Measurements from ENCODE around the gene HCN1. TPM values are rescaled to one million over a fixed set of nuclear protein-coding genes. Genes with fewer than 3 reads are reported as not detected.
"Not testable (repeated sequence)": the region's sequence is repeated elsewhere in the genome, so short reads cannot be mapped to it uniquely, and the experiment has no call there.

The HCN1 gene
- total RNA-seq, 1 experiment from 2014 or later, result not detected

DNA sequence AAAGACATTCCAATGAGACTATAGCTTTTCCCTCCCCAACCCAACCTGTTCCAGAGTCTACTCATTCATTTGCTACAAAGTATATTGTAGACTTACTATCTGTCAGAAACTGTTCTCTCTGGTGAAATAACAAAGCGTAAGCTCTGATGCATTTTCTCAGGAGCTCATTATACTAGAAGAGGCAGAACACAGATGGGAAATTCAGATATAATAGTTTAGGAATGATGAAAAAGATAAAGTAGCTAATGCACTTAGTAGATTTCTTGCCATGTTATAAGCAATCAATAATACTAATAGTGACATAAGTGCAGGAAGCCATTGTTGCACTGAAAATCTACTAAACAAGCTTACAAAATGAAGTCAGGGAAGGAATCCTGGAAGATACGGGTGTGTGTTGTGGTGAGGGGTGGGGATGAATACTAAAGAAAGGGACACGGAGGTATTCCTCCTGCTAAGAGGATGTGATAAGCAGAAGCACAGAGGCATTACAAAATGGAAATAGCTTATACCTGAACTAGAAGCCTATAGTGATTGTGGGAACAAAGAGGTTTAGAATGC, 78.2 kb downstream of the HCN1 start:
- no peak for DNase-seq (ENCODE audit: low read depth)

DNA sequence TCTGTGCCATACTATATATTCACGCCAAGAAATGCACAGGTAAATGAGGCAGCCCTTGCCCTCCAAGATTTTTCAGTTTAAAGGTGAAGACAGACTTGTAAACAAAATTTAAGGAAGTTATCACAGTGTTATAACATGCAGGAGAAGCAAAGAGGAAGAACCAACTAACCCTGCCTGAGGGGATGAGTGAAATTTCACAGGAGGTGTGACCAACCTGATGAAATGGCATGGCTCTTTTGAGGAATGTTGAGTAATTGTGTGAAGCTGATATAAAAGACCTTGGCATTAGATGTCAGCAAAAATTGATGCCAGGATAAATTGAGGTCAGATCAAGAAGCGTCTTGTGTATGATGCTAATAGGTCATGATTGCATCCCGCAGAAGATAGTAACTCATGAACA, 86.5 kb downstream of the HCN1 start:
- no peak for DNase-seq (ENCODE audit: low read depth)

DNA sequence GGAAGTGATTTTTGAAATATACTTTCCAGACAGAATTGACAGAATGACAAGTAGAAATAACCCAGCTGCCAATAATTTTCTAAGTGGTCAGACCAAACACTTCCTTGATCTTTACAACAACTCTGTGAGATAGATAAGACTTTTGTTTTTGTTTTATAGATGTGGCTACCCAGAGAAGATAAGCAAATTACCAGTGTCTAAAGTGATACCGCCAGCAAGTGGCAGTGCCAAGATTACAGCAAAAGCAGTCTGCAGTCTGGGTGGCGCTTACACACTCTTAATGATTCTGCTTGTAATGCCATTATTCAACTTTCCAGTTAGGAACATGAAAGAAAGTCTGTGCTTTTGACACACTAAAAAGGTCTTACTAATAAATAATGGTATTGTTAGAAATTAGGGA, 92.1 kb downstream of the HCN1 start:
- no peak for DNase-seq (ENCODE audit: low read depth)

DNA sequence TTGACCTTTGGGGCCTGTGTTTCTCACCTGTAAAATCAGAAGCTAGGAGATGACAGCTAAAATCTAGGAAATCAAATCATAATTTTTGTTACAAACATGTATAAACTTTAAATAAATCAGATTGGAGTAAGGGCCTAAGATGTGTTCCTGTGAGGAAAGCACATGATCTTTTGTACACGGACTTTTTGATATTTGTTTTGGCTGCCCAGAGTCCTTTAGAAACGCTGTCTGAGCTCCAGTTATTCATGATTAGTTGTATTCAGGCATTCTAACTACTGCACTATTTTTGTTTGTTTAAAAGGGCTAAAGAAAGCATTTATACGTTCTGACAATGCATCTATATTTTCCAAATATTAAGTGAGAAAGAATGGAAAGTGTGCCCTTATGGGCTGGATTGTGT, 94.8 kb downstream of the HCN1 start:
- no peak for DNase-seq (ENCODE audit: low read depth)

DNA sequence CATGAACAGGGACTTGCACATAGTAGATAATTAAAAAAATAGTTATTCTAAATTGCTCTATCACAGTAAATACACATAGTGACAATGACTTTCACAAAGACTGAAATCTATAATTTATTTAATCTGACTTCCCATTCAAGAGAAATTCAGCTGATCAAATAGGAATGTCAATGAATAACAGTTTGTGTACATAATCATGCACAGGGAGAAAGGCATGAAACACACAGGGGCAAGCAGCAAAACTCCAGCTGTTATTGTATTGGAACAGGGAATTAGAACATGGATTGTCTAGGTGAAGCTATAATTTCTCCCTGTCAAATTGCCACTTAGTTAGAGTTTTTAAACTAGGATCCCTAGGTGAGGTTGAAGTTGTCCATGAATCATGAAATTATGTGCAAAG, 99.9 kb downstream of the HCN1 start:
- DNase-seq (ENCODE audit: low read depth), result no peak

DNA sequence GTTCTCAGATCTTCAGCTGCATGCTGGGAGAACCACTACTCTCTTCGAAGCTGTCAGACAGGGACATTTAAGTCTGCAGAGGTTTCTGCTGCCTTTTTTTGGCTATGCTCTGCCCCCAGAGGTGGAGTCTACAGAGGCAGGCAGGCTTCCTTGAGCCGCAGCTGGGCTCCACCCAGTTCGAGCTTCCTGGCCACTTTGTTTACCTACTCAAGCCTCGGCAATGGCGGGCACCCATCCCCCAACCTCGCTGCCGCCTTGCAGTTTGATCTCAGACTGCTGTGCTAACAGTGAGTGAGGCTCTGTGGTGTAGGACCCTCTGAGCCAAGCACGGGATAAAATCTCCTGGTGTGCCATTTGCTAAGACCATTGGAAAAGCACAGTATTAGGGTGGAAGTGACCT, 110.2 kb downstream of the HCN1 start:
- not testable (repeated sequence) for DNase-seq (ENCODE audit: low read depth)

DNA sequence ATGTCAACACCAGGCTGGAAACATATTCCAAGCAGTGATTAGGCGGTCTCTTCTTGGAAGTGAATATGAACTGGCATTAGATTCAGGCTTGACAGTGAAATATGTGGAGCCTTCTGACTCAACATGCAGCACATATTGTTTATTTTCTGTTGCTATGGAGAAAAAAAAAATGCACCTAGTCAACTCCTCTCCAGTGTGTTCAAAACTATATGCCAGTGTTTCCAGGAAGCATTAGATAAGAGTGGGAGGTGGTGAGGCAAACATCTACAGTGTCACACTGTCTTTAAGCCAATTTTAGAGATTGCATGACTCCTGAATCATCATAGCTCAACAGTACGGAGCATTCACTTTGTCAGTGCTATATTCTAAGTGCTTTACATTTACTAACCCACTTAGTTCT, 117.9 kb downstream of the HCN1 start:
- peak; percentile 37 for DNase-seq (ENCODE audit: low read depth)

DNA sequence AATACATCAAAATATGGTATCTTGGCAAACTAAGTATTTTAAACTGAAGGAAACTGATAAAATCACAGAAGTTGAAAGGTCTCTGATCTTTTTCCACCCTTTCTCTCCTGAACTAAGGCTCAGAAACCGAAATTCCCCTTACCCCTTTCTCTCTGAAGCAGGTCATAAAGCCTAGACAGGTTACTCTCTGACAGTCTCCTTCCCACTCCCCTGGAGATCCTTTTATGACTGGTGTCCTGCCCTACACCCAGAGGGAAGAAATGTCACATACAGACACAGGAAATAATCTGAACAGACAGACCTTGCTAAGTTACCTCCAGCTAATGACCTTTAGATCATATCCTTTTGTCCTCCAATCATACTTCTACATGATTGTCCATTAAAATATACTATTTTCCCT, 127.4 kb downstream of the HCN1 start:
- DNase-seq (ENCODE audit: low read depth), result no peak

DNA sequence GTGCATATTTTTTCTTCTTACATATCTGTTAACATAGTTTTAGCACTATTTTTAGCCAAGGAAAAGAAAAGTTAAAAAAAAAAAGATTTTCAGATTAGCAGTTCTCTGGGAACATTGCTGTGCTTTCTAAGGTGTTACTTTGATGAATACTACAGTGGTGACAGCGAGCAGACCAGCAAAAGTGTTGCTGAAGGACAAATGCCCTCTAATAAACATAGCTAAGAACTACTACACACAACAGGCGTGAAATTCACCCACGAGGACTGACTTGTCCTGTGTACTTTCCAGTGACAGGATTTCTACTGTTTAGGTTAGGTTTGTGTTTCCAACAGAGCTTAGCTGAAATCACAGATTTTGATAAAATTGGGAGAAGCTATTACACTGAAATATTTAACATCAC, 153.8 kb downstream of the HCN1 start:
- DNase-seq (ENCODE audit: low read depth), result no peak

DNA sequence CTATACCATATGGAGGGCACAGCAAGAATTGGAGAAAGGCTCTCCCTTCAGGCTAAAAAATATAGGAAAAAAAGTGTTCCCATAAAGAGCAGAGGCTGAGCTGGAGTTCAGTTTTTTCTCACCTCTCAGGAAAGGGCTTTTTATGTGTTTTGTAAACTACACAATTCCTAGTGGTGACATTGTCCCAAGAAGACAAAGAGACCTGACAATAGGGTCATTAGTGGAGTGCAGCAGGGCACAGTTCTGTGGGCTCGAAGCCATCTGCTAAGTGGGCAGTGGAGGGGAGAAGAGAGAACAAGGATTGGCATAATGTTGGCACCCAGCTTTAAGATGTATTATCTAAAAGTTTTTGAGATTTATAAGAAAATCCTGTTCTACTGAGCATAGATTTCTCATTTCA, 162.5 kb downstream of the HCN1 start:
- DNase-seq (ENCODE audit: low read depth), result no peak

DNA sequence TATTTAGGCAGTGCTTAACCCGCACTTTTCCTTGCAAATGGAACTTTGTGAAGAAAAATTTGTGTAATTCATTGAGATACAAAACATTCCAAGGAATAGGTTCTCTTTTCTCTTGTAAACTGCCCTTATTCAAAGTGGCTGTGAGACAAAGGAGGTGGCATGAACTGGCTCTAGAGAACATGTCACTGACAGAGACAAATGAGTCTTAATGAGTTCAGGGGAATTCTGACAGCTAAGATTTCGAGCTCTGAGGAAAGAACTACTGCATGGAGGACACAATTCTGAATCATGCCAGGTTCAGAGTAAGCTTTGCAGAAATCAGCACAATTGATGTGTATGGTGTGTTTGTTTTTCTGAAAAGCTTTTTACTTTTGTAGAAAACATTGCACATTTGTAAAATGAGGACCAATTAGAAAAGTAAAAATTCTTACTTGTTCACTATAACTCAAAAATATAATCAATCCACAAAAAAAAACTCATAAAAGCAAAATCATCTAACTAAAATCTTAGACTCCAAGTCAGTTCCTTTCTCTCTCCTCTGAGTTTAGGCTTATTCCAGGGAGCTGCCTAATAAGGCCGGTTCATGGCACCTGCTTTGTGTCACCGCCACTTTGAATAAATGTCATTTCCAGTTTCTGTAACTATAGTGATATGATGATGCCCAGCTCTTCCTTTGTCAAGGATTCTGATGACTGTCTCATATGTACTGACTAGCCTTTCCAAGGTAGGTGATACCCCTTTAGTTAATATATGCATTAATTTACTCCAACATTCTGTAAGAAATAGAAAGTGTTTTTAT, 163.2 kb downstream of the HCN1 start:
- DNase-seq (ENCODE audit: low read depth), result peak; percentile 2

DNA sequence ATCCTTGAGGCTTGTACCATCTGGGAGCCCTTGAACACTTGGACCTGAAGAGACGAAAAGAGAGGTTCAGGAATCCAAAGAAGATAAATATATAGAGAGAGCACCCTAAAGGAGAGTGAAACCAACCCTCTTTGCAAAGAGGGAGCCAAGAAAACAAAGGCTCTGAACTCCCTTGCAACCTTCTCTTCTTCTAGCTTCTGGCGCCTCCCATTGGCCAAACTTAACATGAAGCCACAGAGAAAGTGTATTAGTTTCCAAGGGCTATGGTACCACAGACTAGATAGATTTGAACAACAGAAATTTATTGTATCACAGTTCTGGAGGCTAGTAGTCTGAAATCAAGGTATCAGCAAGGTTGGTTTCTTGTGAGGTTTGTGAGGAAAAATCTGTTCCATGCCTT, 175.1 kb downstream of the HCN1 start:
- DNase-seq (ENCODE audit: low read depth), result peak; percentile 48

DNA sequence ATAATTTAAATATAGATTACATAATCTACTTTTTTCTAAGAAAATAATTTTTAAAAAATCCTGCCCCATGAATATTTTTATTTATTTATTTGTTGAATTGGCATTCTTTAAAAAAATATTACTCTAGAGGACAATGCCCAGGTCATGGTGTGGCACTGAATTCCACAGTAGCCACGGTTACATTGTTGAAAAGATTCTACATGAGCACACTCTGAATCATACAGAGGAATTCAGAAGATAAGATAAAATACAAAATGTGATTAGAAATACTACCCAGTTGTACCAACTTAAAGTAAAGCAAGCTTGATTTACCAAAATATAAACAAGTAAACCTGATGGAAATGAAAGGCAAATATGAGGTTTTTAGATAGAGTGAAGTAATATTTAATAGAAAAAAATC, 183.7 kb downstream of the HCN1 start:
- DNase-seq (ENCODE audit: low read depth), result peak; percentile 28

DNA sequence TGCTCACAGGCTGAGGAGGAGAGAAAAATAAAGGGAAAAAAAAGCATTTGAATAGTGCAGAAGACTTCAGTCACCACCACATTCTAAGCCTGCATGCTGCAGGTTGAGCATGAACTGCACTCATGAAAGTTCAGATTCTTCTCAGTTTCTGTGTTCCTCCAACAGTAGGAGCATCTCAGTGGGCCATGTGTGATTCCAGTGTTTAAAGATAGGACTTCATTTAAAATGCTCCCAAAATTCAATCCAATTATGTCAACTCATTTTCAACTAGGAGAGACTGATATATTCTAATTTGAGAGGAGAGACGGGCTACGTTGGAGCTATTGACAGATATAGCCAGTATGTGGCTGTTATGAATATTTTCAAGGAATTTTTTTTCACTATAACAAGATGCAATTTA, 186.8 kb downstream of the HCN1 start:
- no peak for DNase-seq (ENCODE audit: low read depth)

DNA sequence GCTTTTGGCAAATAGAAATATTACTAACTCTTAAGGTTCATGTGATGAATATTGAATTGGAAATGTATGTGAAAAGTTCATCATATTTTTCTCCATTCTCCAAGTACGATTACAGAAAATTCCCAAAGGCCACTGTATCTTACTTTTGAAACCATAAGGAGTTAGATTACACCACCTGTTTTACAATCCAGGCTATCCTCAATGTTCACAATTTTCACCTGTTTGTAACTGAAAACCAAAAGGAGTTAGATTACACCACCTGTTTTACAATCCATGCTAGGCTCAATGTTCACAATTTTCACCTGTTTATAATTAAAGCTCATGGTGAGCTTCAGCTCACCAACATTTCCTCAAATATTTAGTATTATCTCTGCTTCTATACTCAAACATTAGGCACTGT, 188.0 kb downstream of the HCN1 start:
- no peak for DNase-seq (ENCODE audit: low read depth)

DNA sequence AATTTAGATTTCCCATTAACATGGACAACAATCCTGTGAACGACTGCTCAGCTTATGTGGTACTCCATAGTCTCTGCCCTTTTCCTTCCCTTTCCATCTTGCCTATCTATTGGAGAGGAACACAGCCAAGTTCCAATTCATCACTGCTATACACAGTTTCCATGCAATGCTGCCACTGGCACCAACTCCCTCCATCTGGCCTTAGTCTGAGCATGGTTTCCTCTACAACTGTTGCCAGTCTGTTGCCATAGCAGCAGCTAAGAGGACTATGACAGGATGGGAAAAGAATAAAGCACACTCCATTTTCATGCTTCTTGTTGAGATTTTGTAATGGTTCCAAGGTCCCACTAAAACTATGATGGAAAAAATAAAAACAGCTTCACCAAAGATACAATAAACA, 189.0 kb downstream of the HCN1 start:
- DNase-seq (ENCODE audit: low read depth), result peak; percentile 53

DNA sequence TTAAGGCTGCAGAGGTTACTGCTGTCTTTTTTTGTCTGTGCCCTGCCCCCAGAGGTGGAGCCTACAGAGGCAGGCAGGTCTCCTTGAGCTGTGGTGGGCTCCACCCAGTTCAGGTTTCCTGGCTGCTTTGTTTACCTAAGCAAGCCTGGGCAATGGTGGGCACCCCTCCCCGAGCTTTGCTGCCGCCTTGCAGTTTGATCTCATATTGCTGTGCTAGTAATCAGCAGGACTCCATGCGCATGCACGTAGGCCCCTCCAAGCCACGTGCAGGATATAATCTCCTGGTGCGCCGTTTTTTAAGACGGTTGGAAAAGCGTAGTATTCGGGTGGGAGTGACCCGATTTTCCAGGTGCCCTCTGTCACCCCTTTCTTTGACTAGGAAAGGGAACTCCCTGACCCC, 197.2 kb downstream of the HCN1 start:
- not testable (repeated sequence) for DNase-seq (ENCODE audit: low read depth)

DNA sequence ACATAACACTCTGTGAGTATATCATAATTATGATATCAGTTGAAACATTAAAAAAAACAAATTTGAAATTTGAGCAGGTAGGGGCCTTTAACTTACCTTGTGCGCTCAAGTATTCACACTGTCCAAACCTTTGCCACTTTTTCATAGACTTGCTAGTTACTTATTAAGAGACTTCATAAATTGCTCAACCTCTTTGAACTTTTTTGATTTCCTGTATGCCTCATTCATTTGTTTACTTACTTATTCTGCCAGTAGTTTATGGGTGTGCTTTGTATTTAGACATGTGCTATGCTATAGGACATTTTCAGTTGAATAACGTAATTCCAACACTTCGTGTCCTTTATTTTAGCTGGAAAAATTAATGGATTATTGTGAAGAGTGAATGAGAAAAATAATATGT, 204.8 kb downstream of the HCN1 start:
- DNase-seq (ENCODE audit: low read depth), result no peak

DNA sequence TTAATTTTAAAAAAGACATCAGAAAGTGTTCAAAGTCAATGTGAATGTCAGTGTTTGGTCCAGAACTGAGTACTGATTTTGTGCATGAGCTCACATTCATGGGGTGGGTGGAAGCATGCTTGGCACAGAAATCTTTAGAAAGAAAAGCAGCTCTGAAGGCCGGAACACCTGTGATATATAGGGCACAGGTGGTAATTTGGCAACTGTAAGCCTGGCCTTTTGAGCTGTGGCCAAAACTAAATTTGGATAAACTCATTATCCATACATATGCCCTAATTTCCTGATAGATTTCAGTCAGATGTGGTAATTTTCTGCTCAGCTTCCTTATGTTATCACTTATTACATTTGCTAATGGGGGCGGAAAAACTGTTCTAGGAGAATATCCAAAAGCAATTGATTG, 211.4 kb downstream of the HCN1 start:
- no peak for DNase-seq (ENCODE audit: low read depth)

DNA sequence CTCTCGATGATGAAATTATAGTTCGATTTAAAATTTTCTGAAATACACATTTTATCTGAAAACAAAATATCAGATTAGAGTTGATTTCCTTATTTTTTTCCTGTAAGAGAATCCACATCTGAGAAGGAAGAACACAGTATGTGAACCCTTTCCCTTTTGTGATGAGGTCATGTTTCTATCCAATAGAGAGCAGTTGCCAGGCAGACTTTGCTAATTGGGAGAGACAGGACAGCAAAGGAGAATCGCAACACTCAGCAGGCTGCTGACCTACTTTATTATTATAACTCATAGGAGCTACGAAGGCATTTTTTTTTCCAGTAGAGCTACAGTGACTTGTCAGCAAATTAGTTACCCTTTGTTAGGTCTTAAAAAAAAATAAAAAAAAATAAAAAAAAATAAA, 242.1 kb downstream of the HCN1 start:
- peak; percentile 49 for DNase-seq (ENCODE audit: low read depth)

DNA sequence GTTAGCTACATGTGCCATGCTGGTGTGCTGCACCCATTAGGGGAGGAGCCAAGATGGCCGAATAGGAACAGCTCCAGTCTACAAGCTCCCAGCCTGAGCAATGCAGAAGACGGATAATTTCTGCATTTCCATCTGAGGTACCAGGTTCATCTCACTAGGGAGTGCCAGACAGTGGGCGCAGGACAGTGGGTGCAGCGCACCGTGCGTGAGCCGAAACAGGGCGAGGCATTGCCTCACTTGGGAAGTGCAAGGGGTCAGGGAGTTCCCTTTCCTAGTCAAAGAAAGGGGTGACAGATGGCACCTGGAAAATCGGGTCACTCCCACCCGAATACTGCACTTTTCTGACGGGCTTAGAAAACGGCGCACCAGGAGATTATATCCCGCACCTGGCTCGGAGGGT, 251.3 kb downstream of the HCN1 start:
- DNase-seq (ENCODE audit: low read depth), result not testable (repeated sequence)

DNA sequence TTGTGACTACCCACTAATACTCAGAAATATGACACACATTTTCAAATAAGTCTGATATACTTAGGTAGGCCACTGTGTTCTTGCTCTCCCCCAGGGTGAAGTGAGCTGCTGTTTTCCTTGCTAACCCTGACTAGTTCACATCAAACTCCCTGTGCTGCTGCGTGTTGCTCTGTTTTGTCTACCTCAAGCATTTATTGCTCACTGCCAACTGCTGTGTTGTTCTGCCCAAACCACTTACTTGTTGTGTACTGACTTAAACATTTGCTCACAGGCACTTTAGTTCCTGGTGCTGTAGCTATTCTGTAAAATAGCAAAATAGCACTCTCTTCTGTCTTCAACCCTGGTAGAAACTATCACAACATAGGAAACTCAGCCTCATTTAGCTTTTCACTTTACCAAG, 255.7 kb downstream of the HCN1 start:
- DNase-seq (ENCODE audit: low read depth), result no peak

DNA sequence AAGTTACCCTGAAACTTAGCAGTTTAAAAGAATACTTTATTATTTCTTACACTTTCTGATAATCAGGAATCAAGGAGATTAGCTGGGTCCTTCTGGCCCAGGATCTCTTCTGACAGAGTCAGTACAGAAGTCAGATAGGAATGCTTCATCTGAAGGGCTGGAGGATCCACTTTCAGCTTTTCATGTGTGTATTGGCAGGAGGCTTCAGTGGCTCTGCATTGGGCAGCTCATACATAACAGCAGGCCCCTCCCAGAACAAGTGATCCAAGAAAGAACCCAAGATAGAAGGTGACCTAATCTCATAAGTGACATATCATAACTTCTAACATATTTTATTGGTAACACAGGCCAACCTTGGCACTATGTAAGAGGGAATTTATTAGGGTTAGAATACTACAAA, 258.4 kb downstream of the HCN1 start:
- no peak for DNase-seq (ENCODE audit: low read depth)

All from M059J (cell line).